BLaER1 (cell line): ENCODE data around the gene FLNC.

ENCODE experiments used
- H3K27ac ChIP-seq: shearing (Covaris generic); formaldehyde crosslinking; 2 replicates; pipeline ENCODE4 v1.8.1; 2022
- H3K27me3 ChIP-seq: shearing (Covaris generic); formaldehyde crosslinking; 2 replicates; pipeline ENCODE4 v1.8.1; 2022
- H3K36me3 ChIP-seq: shearing (Covaris generic); formaldehyde crosslinking; 2 replicates; pipeline ENCODE4 v1.8.1; 2022
- H3K4me1 ChIP-seq: shearing (Covaris generic); formaldehyde crosslinking; 2 replicates; pipeline ENCODE4 v1.8.1; 2022
- H3K4me2 ChIP-seq: shearing (Covaris generic); formaldehyde crosslinking; 2 replicates; pipeline ENCODE4 v1.8.1; 2022
- H3K4me3 ChIP-seq: shearing (Covaris generic); formaldehyde crosslinking; 2 replicates; pipeline ENCODE4 v1.8.1; 2022
- H3K9ac ChIP-seq: shearing (Covaris generic); formaldehyde crosslinking; 2 replicates; pipeline ENCODE4 v1.8.1; 2022
- H3K9me3 ChIP-seq: shearing (Covaris generic); formaldehyde crosslinking; 2 replicates; pipeline ENCODE4 v1.8.1; 2022
- H4K20me1 ChIP-seq: shearing (Covaris generic); formaldehyde crosslinking; 2 replicates; pipeline ENCODE4 v1.8.1; 2022
- Cebpa-rat ChIP-seq: shearing (Covaris generic); IDR thresholded peaks from 2 replicates; pipeline ENCODE4 v1.8.1; 2022

Gene FLNC

DNA sequence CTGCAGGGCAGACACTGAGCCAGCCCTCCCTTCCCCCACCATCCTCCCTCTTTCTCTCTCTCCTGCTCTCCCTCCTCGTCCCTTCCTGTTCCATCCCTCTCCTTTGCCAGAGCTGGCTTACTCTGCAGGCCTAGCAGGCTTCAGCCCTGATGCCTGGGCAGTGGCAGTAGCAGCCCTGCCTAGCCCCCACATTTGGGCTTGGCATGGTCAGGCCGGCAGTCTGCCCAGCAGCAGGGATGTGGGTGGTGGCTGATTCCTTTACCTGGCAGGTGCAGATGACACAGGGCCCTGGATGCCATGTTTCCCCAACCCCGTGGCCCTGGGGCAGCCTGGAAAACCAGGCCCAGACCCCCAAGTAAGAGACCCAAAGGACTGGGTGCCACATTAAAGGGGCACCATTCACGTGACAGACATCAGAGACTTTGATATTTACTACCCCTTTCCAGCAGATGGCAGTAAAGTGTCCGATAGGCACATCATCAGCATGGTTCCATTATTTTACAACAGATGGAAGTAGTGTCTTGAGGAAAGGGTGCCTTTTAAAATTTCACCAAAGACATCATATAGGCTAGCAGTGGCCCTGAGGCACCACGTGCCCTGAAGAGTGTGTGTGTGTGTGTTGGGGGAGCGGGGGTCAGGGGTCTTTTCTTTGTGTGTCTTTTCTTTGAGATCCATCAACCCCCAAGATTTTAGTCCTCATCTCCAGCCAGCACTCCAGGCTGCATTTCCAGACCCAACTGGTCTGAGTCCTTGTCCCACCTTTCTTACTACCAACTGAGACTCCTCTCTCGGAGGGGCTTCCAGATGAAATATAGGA is 74.4 kb downstream of the FLNC start:
- H3K9ac ChIP-seq: no peak overlapping the region
- no peak overlapping the region for H3K27ac ChIP-seq
- no peak for TF ChIP-seq Cebpa-rat
- H3K4me3 ChIP-seq: no peak overlapping the region
- peaks cover 7% of the 10 kb centered on the region for H3K4me1 ChIP-seq
- no peaks in the 10 kb centered on the region for H3K36me3 ChIP-seq
- H3K4me2 ChIP-seq: peak overlapping the region; percentile 11; the same call in 1 of the 2 replicates
- H4K20me1 ChIP-seq: no peaks in the 10 kb centered on the region
- H3K9me3 ChIP-seq: peaks cover 10% of the 10 kb centered on the region
- H3K27me3 ChIP-seq: peaks cover 7% of the 10 kb centered on the region

DNA sequence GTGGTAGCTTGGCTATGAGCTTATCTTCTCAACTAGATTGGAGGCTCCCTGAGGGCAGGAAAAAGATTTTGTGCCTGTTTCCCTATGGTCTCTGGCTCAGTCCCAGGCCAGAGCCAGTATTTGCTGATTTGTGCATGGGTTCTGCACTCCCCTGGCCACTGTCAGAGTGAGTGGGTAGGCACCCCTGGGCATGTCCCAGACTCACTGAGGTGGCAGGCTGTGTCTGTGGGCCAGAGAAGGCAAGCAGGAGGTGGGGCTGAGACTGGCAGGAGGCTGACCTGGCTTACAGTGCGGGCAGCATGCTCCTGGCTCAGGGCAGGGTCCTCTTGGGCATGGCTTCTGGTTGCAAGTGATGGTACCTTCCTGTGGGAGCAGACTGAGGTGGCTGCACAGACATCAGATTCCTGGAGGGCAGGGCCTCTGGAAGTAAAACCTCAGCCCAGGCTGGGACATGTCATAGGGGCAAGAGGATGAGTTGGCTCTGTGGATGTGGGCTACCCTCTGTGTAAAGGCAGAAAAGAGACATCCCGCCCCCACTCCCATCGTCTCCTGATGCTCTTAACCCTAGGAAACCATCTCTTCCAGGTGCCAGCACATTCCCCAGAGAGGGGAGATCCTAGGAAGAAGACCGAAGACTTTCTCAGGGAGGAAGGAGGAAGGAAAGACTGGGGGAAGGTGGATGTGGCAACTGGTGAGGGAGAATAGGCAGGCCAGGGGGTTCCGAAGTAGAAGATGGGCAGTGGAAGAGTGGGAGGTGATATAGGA is 76.0 kb downstream of the FLNC start:
- TF ChIP-seq Cebpa-rat: no peak
- Histone ChIP-seq H3K4me3 (no peak overlapping the region), H3K9me3 (no peaks in the 10 kb centered on the region), H3K4me1 (peaks cover 22% of the 10 kb centered on the region), H3K36me3 (no peaks in the 10 kb centered on the region), H3K9ac (no peak overlapping the region), H3K27me3 (peaks cover 23% of the 10 kb centered on the region), H3K4me2 (no peak overlapping the region), H4K20me1 (no peaks in the 10 kb centered on the region), H3K27ac (no peak overlapping the region)

GRCh38 chr7:128906766-128907559 is 76.8 kb downstream of the FLNC start:
- H3K4me3 ChIP-seq: no peak overlapping the region
- H3K4me1 ChIP-seq: peaks cover 30% of the 10 kb centered on the region
- no peaks in the 10 kb centered on the region for H3K36me3 ChIP-seq
- no peak overlapping the region for H3K27ac ChIP-seq
- no peaks in the 10 kb centered on the region for H4K20me1 ChIP-seq
- no peak overlapping the region for H3K9ac ChIP-seq
- H3K27me3 ChIP-seq: peaks cover 31% of the 10 kb centered on the region
- H3K4me2 ChIP-seq: no peak overlapping the region
- no peaks in the 10 kb centered on the region for H3K9me3 ChIP-seq
- no peak for TF ChIP-seq Cebpa-rat
